ENCODE data around the gene MAGIX.
"Not testable (repeated sequence)": the region's sequence is repeated elsewhere in the genome, so short reads cannot be mapped to it uniquely, and the experiment has no call there.

GRCh38 chrX:49149291-49149690, 13.3 kb upstream of the MAGIX start:
- TF ChIP-seq CTCF (IDR thresholded peaks at IDR 0.05); ATF2 (CRISPR knock-in tag; IDR thresholded peaks at IDR 0.05; ENCODE audit: borderline replicate concordance, low read depth); NR3C1 (CRISPR knock-in tag; conservative IDR thresholded peaks at IDR 0.05; ENCODE audit: low read depth); ZNF671 (CRISPR knock-in tag; IDR thresholded peaks at IDR 0.05); RELA (CRISPR knock-in tag; IDR thresholded peaks at IDR 0.05; ENCODE audit: borderline replicate concordance); TEAD4 (CRISPR knock-in tag; IDR thresholded peaks at IDR 0.05); ESRRA (CRISPR knock-in tag; IDR thresholded peaks at IDR 0.05; ENCODE audit: borderline replicate concordance); TCF7 (CRISPR knock-in tag; IDR thresholded peaks at IDR 0.05; ENCODE audit: low read depth): not testable (repeated sequence)
